Ectodermal cell (in vitro differentiated cells): Measurements from ENCODE around the gene ATXN1.

Source experiments
- H3K27ac ChIP-seq: 2 replicates; pipeline ENCODE4 v1.7.0; 2013; ENCODE audit warnings: mild to moderate bottlenecking, low read depth, low read length; ENCODE audit not compliant: insufficient read depth, poor library complexity, severe bottlenecking
- H3K27me3 ChIP-seq: 2 replicates; pipeline ENCODE4 v1.7.0; 2013; ENCODE audit warnings: mild to moderate bottlenecking, low read length; ENCODE audit not compliant: insufficient read depth, control insufficient read depth, poor library complexity, severe bottlenecking
- H3K36me3 ChIP-seq: one replicate; pipeline ENCODE4 v1.7.0; 2013; ENCODE audit warnings: low read length; ENCODE audit not compliant: control insufficient read depth, insufficient read depth
- H3K4me1 ChIP-seq: one replicate; pipeline ENCODE4 v1.7.0; 2013; ENCODE audit warnings: low read length; ENCODE audit not compliant: control insufficient read depth, insufficient read depth
- H3K4me3 ChIP-seq: 2 replicates; pipeline ENCODE4 v1.7.0; 2013; ENCODE audit warnings: low read depth, low read length, control low read depth; ENCODE audit not compliant: insufficient read depth
- H3K9me3 ChIP-seq: 2 replicates; pipeline ENCODE4 v1.7.0; 2013; ENCODE audit warnings: mild to moderate bottlenecking, low read length, moderate library complexity; ENCODE audit not compliant: control insufficient read depth
- WGBS, 2 experiments: methylation state at CpG; one replicate each; pipeline ENCODE4 v1.1.7; 2013; ENCODE audit warnings: missing lambda C conversion rate in 2 of 2; 5-methylcytosine and 5-hydroxymethylcytosine counted together

ATXN1 gene

GRCh38 chr6:16420337-16420714 lies 340.9 kb downstream of the ATXN1 start:
- 93% methylated on average over 2 of the region's 2 CpGs; no CpG with 5 or more reads in 1 of the 2 experiments for WGBS, 2 experiments
- H3K4me1 ChIP-seq: no peaks in the 10 kb centered on the region
- H3K9me3 ChIP-seq: no peaks in the 10 kb centered on the region
- no peak overlapping the region for H3K4me3 ChIP-seq
- H3K27me3 ChIP-seq: no peaks in the 10 kb centered on the region
- no peak overlapping the region for H3K27ac ChIP-seq
- H3K36me3 ChIP-seq: no peaks in the 10 kb centered on the region

GRCh38 chr6:16419636-16420336 lies 341.5 kb downstream of the ATXN1 start:
- no peak overlapping the region for H3K27ac ChIP-seq
- no peaks in the 10 kb centered on the region for H3K36me3 ChIP-seq
- no peak overlapping the region for H3K4me3 ChIP-seq
- WGBS, 2 experiments: 87 to 91% methylated on average over 10 of the region's 10 CpGs
- no peaks in the 10 kb centered on the region for H3K4me1 ChIP-seq
- no peaks in the 10 kb centered on the region for H3K9me3 ChIP-seq
- no peaks in the 10 kb centered on the region for H3K27me3 ChIP-seq

GRCh38 chr6:16418151-16418550 lies 343.1 kb downstream of the ATXN1 start:
- Histone ChIP-seq H3K36me3 (no peaks in the 10 kb centered on the region), H3K9me3 (no peaks in the 10 kb centered on the region), H3K27ac (no peak overlapping the region), H3K27me3 (no peaks in the 10 kb centered on the region), H3K4me3 (no peak overlapping the region), H3K4me1 (no peaks in the 10 kb centered on the region)
- 98 to 100% methylated on average over 2 of the region's 2 CpGs for WGBS, 2 experiments

- Histone ChIP-seq H3K4me3 (no peak overlapping the region), H3K27me3 (no peaks in the 10 kb centered on the region), H3K36me3 (no peaks in the 10 kb centered on the region), H3K27ac (no peak overlapping the region), H3K9me3 (no peaks in the 10 kb centered on the region), H3K4me1 (no peaks in the 10 kb centered on the region)
- 94 to 96% methylated on average over 5 of the region's 6 CpGs for WGBS, 2 experiments
Observed at GRCh38 chr6:16415677-16416076, 345.6 kb downstream of the ATXN1 start.

GRCh38 chr6:16414205-16414604 lies 347.1 kb downstream of the ATXN1 start:
- H3K36me3 ChIP-seq: no peaks in the 10 kb centered on the region
- H3K9me3 ChIP-seq: no peaks in the 10 kb centered on the region
- no peaks in the 10 kb centered on the region for H3K4me1 ChIP-seq
- H3K27ac ChIP-seq: no peak overlapping the region
- WGBS, 2 experiments: 94 to 95% methylated on average over 5 of the region's 5 CpGs
- no peak overlapping the region for H3K4me3 ChIP-seq
- no peaks in the 10 kb centered on the region for H3K27me3 ChIP-seq

- no peaks in the 10 kb centered on the region for H3K36me3 ChIP-seq
- H3K9me3 ChIP-seq: no peaks in the 10 kb centered on the region
- WGBS, 2 experiments: 94 to 96% methylated on average over 3 to 4 of the region's 4 CpGs
- no peaks in the 10 kb centered on the region for H3K4me1 ChIP-seq
- H3K27ac ChIP-seq: no peak overlapping the region
- H3K27me3 ChIP-seq: no peaks in the 10 kb centered on the region
- H3K4me3 ChIP-seq: no peak overlapping the region
Observed at GRCh38 chr6:16413399-16413798, 347.9 kb downstream of the ATXN1 start.

- no peaks in the 10 kb centered on the region for H3K36me3 ChIP-seq
- no peaks in the 10 kb centered on the region for H3K27me3 ChIP-seq
- WGBS, 2 experiments: 88 to 98% methylated on average over 3 of the region's 3 CpGs
- no peaks in the 10 kb centered on the region for H3K4me1 ChIP-seq
- H3K9me3 ChIP-seq: no peaks in the 10 kb centered on the region
- H3K4me3 ChIP-seq: no peak overlapping the region
- no peak overlapping the region for H3K27ac ChIP-seq
Observed at GRCh38 chr6:16412982-16413381, 348.3 kb downstream of the ATXN1 start.

- WGBS, 2 experiments: 92 to 95% methylated on average over 4 of the region's 4 CpGs
- Histone ChIP-seq H3K27ac (no peak overlapping the region), H3K4me3 (no peak overlapping the region), H3K36me3 (no peaks in the 10 kb centered on the region), H3K9me3 (no peaks in the 10 kb centered on the region), H3K27me3 (no peaks in the 10 kb centered on the region), H3K4me1 (no peaks in the 10 kb centered on the region)
Observed at GRCh38 chr6:16412171-16412570, 349.1 kb downstream of the ATXN1 start.

- Histone ChIP-seq H3K27ac (no peak overlapping the region), H3K4me3 (no peak overlapping the region)
- 62 to 64% methylated on average over 18 to 19 of the region's 19 CpGs for WGBS, 2 experiments
Observed at GRCh38 chr6:16409531-16410441, 351.5 kb downstream of the ATXN1 start.

GRCh38 chr6:16408766-16409165 lies 352.5 kb downstream of the ATXN1 start:
- no peaks in the 10 kb centered on the region for H3K36me3 ChIP-seq
- 92 to 95% methylated on average over 3 of the region's 3 CpGs for WGBS, 2 experiments
- H3K4me3 ChIP-seq: no peak overlapping the region
- H3K27ac ChIP-seq: no peak overlapping the region
- H3K4me1 ChIP-seq: no peaks in the 10 kb centered on the region
- no peaks in the 10 kb centered on the region for H3K27me3 ChIP-seq
- no peaks in the 10 kb centered on the region for H3K9me3 ChIP-seq

More at GRCh38 chr6:16409531-16410441, 351.5 kb downstream of the ATXN1 start:
- Histone ChIP-seq H3K36me3 (no peaks in the 10 kb centered on the region), H3K27me3 (no peaks in the 10 kb centered on the region), H3K9me3 (no peaks in the 10 kb centered on the region), H3K4me1 (no peaks in the 10 kb centered on the region)
